ENCODE data around the gene PCDHB1. TPM values are rescaled to one million over a fixed set of nuclear protein-coding genes. Genes with fewer than 3 reads are reported as not detected.

PCDHB1 gene
- total RNA-seq, 1 experiment from 2014 or later = 0.13 TPM

DNA sequence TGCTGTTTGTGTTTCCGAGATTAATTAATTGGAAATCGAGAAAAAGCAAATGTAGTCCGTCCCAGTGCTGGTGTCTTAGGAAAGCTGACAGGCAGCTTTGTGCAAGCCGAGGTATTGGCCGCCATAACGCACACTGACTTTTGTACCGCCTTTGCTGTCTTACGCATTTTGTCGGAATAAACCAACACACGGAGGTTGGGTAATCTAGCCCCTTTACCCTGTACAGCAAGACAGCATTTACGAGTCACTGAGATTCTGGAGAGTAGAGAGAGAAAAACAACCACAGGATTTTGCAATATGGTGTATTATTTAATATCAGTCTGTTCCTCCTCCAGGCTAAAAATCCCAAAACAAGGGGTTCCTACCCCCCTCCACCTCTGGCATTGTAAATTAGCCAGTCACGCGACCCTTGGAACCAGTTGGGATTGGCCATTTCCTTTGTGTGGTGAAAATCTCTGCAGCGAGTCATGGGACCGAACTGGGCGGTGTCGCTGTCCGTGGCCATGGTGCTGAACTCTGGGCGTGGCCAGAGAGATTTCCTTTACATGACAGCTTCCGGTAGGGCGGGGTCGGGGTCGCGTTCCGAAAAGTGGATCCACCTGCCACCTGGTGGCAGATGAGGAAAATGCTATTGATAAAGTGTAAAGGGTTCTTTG, 10.3 kb upstream of the PCDHB1 start (continued):
- TF ChIP-seq, protein P1, sequence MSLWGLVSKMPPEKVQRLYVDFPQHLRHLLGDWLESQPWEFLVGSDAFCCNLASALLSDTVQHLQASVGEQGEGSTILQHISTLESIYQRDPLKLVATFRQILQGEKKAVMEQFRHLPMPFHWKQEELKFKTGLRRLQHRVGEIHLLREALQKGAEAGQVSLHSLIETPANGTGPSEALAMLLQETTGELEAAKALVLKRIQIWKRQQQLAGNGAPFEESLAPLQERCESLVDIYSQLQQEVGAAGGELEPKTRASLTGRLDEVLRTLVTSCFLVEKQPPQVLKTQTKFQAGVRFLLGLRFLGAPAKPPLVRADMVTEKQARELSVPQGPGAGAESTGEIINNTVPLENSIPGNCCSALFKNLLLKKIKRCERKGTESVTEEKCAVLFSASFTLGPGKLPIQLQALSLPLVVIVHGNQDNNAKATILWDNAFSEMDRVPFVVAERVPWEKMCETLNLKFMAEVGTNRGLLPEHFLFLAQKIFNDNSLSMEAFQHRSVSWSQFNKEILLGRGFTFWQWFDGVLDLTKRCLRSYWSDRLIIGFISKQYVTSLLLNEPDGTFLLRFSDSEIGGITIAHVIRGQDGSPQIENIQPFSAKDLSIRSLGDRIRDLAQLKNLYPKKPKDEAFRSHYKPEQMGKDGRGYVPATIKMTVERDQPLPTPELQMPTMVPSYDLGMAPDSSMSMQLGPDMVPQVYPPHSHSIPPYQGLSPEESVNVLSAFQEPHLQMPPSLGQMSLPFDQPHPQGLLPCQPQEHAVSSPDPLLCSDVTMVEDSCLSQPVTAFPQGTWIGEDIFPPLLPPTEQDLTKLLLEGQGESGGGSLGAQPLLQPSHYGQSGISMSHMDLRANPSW (CRISPR knock-in tag; conservative IDR thresholded peaks at IDR 0.05; ENCODE audit: low read depth) = 0 out of 2 replicates have a peak, but pooled peaks have one; percentile 30
- TF ChIP-seq CDX4 (CRISPR knock-in tag; IDR thresholded peaks at IDR 0.05; ENCODE audit: borderline replicate concordance) (no peak), ARID4B (CRISPR knock-in tag; IDR thresholded peaks at IDR 0.05; ENCODE audit: borderline replicate concordance) (peak; percentile 96), FOXJ3 (CRISPR knock-in tag; IDR thresholded peaks at IDR 0.05; ENCODE audit: borderline replicate concordance) (no peak), ZBTB21 (CRISPR knock-in tag; IDR thresholded peaks at IDR 0.05; ENCODE audit: borderline replicate concordance) (peak; percentile 47; the same call in 1 of the 2 replicates), NFE2L1 (CRISPR knock-in tag; IDR thresholded peaks at IDR 0.05) (peak; percentile 84), MYBL2 (CRISPR knock-in tag; IDR thresholded peaks at IDR 0.05) (peak; percentile 76; the same call in 1 of the 2 replicates), SMAD4 (CRISPR knock-in tag; IDR thresholded peaks at IDR 0.05) (peak; percentile 83; the same call in 1 of the 2 replicates), RORB (CRISPR knock-in tag; IDR thresholded peaks at IDR 0.05) (no peak), ZNF416 (CRISPR knock-in tag; IDR thresholded peaks at IDR 0.05) (no peak), ZNF263 (CRISPR knock-in tag; IDR thresholded peaks at IDR 0.05; ENCODE audit: low read depth) (no peak), ZNF232 (CRISPR knock-in tag; IDR thresholded peaks at IDR 0.05) (peak; percentile 83), ATF3 (CRISPR knock-in tag; conservative IDR thresholded peaks at IDR 0.05) (no peak), SP1 (CRISPR knock-in tag; conservative IDR thresholded peaks at IDR 0.05) (peak; percentile 97)
- TF ChIP-seq, protein P2, sequence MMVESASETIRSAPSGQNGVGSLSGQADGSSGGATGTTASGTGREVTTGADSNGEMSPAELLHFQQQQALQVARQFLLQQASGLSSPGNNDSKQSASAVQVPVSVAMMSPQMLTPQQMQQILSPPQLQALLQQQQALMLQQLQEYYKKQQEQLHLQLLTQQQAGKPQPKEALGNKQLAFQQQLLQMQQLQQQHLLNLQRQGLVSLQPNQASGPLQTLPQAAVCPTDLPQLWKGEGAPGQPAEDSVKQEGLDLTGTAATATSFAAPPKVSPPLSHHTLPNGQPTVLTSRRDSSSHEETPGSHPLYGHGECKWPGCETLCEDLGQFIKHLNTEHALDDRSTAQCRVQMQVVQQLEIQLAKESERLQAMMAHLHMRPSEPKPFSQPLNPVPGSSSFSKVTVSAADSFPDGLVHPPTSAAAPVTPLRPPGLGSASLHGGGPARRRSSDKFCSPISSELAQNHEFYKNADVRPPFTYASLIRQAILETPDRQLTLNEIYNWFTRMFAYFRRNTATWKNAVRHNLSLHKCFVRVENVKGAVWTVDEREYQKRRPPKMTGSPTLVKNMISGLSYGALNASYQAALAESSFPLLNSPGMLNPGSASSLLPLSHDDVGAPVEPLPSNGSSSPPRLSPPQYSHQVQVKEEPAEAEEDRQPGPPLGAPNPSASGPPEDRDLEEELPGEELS (CRISPR knock-in tag; IDR thresholded peaks at IDR 0.05) = peak; percentile 91
- TF ChIP-seq, protein P3, sequence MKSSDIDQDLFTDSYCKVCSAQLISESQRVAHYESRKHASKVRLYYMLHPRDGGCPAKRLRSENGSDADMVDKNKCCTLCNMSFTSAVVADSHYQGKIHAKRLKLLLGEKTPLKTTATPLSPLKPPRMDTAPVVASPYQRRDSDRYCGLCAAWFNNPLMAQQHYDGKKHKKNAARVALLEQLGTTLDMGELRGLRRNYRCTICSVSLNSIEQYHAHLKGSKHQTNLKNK (CRISPR knock-in tag; IDR thresholded peaks at IDR 0.05) = no peak; the same call in 1 of the 2 replicates
- TF ChIP-seq, protein P4, sequence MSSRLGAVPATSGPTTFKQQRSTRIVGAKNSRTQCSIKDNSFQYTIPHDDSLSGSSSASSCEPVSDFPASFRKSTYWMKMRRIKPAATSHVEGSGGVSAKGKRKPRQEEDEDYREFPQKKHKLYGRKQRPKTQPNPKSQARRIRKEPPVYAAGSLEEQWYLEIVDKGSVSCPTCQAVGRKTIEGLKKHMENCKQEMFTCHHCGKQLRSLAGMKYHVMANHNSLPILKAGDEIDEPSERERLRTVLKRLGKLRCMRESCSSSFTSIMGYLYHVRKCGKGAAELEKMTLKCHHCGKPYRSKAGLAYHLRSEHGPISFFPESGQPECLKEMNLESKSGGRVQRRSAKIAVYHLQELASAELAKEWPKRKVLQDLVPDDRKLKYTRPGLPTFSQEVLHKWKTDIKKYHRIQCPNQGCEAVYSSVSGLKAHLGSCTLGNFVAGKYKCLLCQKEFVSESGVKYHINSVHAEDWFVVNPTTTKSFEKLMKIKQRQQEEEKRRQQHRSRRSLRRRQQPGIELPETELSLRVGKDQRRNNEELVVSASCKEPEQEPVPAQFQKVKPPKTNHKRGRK (CRISPR knock-in tag; IDR thresholded peaks at IDR 0.05; ENCODE audit: borderline replicate concordance) = no peak
- TF ChIP-seq, protein P5, sequence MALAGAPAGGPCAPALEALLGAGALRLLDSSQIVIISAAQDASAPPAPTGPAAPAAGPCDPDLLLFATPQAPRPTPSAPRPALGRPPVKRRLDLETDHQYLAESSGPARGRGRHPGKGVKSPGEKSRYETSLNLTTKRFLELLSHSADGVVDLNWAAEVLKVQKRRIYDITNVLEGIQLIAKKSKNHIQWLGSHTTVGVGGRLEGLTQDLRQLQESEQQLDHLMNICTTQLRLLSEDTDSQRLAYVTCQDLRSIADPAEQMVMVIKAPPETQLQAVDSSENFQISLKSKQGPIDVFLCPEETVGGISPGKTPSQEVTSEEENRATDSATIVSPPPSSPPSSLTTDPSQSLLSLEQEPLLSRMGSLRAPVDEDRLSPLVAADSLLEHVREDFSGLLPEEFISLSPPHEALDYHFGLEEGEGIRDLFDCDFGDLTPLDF (CRISPR knock-in tag; IDR thresholded peaks at IDR 0.05) = 0 out of 2 replicates have a peak, but pooled peaks have one; percentile 79
- TF ChIP-seq, protein P6, sequence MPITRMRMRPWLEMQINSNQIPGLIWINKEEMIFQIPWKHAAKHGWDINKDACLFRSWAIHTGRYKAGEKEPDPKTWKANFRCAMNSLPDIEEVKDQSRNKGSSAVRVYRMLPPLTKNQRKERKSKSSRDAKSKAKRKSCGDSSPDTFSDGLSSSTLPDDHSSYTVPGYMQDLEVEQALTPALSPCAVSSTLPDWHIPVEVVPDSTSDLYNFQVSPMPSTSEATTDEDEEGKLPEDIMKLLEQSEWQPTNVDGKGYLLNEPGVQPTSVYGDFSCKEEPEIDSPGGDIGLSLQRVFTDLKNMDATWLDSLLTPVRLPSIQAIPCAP (CRISPR knock-in tag; IDR thresholded peaks at IDR 0.05) = peak; percentile 66; the same call in 1 of the 2 replicates
